Raji (cell line): ENCODE data around the gene LCORL.

Experiments
- POLR2A ChIP-seq: IDR thresholded peaks from 2 replicates; pipeline ENCODE4 v1.6.1; 2011; ENCODE audit warnings: low read depth, low read length, control low read depth; ENCODE audit not compliant: insufficient read depth

The LCORL gene

GRCh38 chr4:17846266-17846665, 175.3 kb downstream of the LCORL start:
- no peak for TF ChIP-seq POLR2A

- no peak for TF ChIP-seq POLR2A
Measured at GRCh38 chr4:17823871-17824669, 197.5 kb downstream of the LCORL start.

GRCh38 chr4:17817027-17817426, 204.5 kb downstream of the LCORL start:
- TF ChIP-seq POLR2A = no peak

- TF ChIP-seq POLR2A = no peak
Measured at GRCh38 chr4:17816142-17816541, 205.4 kb downstream of the LCORL start.

GRCh38 chr4:17814140-17814539, 207.4 kb downstream of the LCORL start:
- TF ChIP-seq POLR2A = no peak

- TF ChIP-seq POLR2A = no peak
Measured at GRCh38 chr4:17812801-17813200, 208.8 kb downstream of the LCORL start.

- no peak for TF ChIP-seq POLR2A
Measured at GRCh38 chr4:17812125-17812524, 209.4 kb downstream of the LCORL start.

- no peak for TF ChIP-seq POLR2A
Measured at GRCh38 chr4:17811078-17811603, 210.4 kb downstream of the LCORL start.

GRCh38 chr4:17810260-17811077, 211.1 kb downstream of the LCORL start, which contains the start of the genes DCAF16 and NCAPG:
Gene DCAF16 (minus strand): TSS chr4:17810757. CDS start chr4:17804141, 6,616 bp downstream.
Gene NCAPG (plus strand): TSS chr4:17810979. CDS start chr4:17811078, 99 bp downstream.
- TF ChIP-seq POLR2A = peak; percentile 98

GRCh38 chr4:17809667-17810066, 211.9 kb downstream of the LCORL start:
- no peak for TF ChIP-seq POLR2A

GRCh38 chr4:17807446-17807845, 214.1 kb downstream of the LCORL start:
- TF ChIP-seq POLR2A = no peak

- TF ChIP-seq POLR2A = no peak
Measured at GRCh38 chr4:17805580-17806155, 215.9 kb downstream of the LCORL start.

GRCh38 chr4:17797808-17798207, 223.7 kb downstream of the LCORL start:
- TF ChIP-seq POLR2A = no peak

GRCh38 chr4:17794730-17795129, 226.8 kb downstream of the LCORL start:
- no peak for TF ChIP-seq POLR2A
